Natural killer cell (primary cell): ENCODE data around the gene PDE11A. TPM values are rescaled to one million over a fixed set of nuclear protein-coding genes. Genes with fewer than 3 reads are reported as not detected.
A peak's percentile ranks its signal among the peaks of the same experiment; 100 is the strongest.

Experiments used
- ATAC-seq, 3 donors: fragments of 150-1000 bp in 2 of 3; fragments of 200-7000 bp in 1 of 3; cut with Tn5 transposase; 1 replicate in 1 of 3; 2 replicates in 2 of 3; pipeline ENCODE4 v1.10.0; 2021; ENCODE audit warnings: mild to moderate bottlenecking in 2 of 3, moderate library complexity in 2 of 3
- DNase-seq, 2 donors: peaks; one replicate each; pipeline versions ENCODE4 v3.0.0 to v3.0.0-alpha.2; 2013 to 2021; ENCODE audit warnings: mixed read lengths in 1 of 2
- H3K27ac ChIP-seq: one replicate; pipeline ENCODE4 v1.5.1; 2013; ENCODE audit warnings: mild to moderate bottlenecking, low read length
- H3K27me3 ChIP-seq: one replicate; pipeline ENCODE4 v1.6.1; 2013; ENCODE audit warnings: low read length; ENCODE audit not compliant: control insufficient read depth, insufficient read depth
- H3K36me3 ChIP-seq: one replicate; pipeline ENCODE4 v1.6.1; 2013; ENCODE audit warnings: low read length; ENCODE audit not compliant: control insufficient read depth, insufficient read depth
- H3K4me1 ChIP-seq: one replicate; pipeline ENCODE4 v1.6.1; 2013; ENCODE audit warnings: low read length; ENCODE audit not compliant: control insufficient read depth, insufficient read depth
- H3K4me3 ChIP-seq: one replicate; pipeline ENCODE4 v1.5.1; 2013; ENCODE audit warnings: low read length
- H3K9me3 ChIP-seq: one replicate; pipeline ENCODE4 v1.6.1; 2013; ENCODE audit warnings: low read length; ENCODE audit not compliant: control insufficient read depth, insufficient read depth
- H3K27ac Mint-ChIP-seq, 2 donors: one replicate each; pipeline ENCODE4 v1.8.0; 2022; ENCODE audit warnings: mild to moderate bottlenecking in 2 of 2, mixed read lengths in 2 of 2, moderate library complexity in 1 of 2
- H3K27me3 Mint-ChIP-seq, 2 donors: one replicate each; pipeline ENCODE4 v1.8.0; 2022; ENCODE audit warnings: low read depth in 2 of 2, mixed read lengths in 2 of 2
- H3K36me3 Mint-ChIP-seq: one replicate; pipeline ENCODE4 v1.8.0; 2022; ENCODE audit warnings: mixed read lengths
- H3K4me1 Mint-ChIP-seq, 2 donors: one replicate each; pipeline ENCODE4 v1.8.0; 2022; ENCODE audit warnings: mixed read lengths in 2 of 2
- H3K4me3 Mint-ChIP-seq: one replicate; pipeline ENCODE4 v1.8.0; 2022; ENCODE audit warnings: mild to moderate bottlenecking, moderate library complexity, mixed read lengths
- H3K9me3 Mint-ChIP-seq, 2 donors: one replicate each; pipeline ENCODE4 v1.8.0; 2022; ENCODE audit warnings: mixed read lengths in 2 of 2
- WGBS: methylation state at CpG from one replicate; pipeline ENCODE4 v1.1.7; 2013; ENCODE audit warnings: missing lambda C conversion rate; ENCODE audit not compliant: insufficient coverage; 5-methylcytosine and 5-hydroxymethylcytosine counted together
- intact Hi-C: fragments of 100-400 bp; cut with micrococcal nuclease; formaldehyde crosslinking; loops from one replicate; pipeline ENCODE4 v1.14.2; 2022
- total RNA-seq, 4 donors: library from RNA; stranded (reverse); fragments of 120-200 nt in 1 of 4; gene quantifications; one replicate each; pipeline versions ENCODE4 v1.2.3 to v1.2.4, GENCODE V29; 2013 to 2022
- TF ChIP-seq, protein P1 (sequence below): fragments of 200-600 bp; IDR thresholded peaks from one replicate; pipeline ENCODE4 v1.8.0; 2022; ENCODE audit warnings: antibody characterized with exemption

The PDE11A gene
- total RNA-seq, 3 donors from 2014 or later (not counting 1 experiment from before 2014, with no cell fraction given) = not detected

- Histone ChIP-seq H3K27me3 (no peaks in the 10 kb centered on the region), H3K9me3 (no peaks in the 10 kb centered on the region), H3K4me1 (no peaks in the 10 kb centered on the region), H3K36me3 (no peaks in the 10 kb centered on the region), H3K4me3 (no peak overlapping the region), H3K27ac (no peak overlapping the region)
- ATAC-seq = no peak
- WGBS = no CpG with 5 or more reads among the region's 1 CpG
- TF ChIP-seq, protein P1, sequence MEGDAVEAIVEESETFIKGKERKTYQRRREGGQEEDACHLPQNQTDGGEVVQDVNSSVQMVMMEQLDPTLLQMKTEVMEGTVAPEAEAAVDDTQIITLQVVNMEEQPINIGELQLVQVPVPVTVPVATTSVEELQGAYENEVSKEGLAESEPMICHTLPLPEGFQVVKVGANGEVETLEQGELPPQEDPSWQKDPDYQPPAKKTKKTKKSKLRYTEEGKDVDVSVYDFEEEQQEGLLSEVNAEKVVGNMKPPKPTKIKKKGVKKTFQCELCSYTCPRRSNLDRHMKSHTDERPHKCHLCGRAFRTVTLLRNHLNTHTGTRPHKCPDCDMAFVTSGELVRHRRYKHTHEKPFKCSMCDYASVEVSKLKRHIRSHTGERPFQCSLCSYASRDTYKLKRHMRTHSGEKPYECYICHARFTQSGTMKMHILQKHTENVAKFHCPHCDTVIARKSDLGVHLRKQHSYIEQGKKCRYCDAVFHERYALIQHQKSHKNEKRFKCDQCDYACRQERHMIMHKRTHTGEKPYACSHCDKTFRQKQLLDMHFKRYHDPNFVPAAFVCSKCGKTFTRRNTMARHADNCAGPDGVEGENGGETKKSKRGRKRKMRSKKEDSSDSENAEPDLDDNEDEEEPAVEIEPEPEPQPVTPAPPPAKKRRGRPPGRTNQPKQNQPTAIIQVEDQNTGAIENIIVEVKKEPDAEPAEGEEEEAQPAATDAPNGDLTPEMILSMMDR = no peak
- no peaks in the 10 kb centered on the region for H3K36me3 Mint-ChIP-seq
- no peaks in the 10 kb centered on the region for H3K4me1 Mint-ChIP-seq
- DNase-seq = no peak
- H3K4me3 Mint-ChIP-seq = no peak overlapping the region
- H3K9me3 Mint-ChIP-seq = no peaks in the 10 kb centered on the region
- intact Hi-C loops = no loop called here
- no peak overlapping the region for H3K27ac Mint-ChIP-seq
- H3K27me3 Mint-ChIP-seq = peaks cover 0 to 19% of the 10 kb centered on the region in 2 donors
Observed at GRCh38 chr2:177586154-177586553, 486.4 kb downstream of the PDE11A start.

- Mint-ChIP-seq H3K9me3 (no peaks in the 10 kb centered on the region), H3K4me1 (no peaks in the 10 kb centered on the region), H3K36me3 (no peaks in the 10 kb centered on the region), H3K27me3 (peaks cover 0 to 19% of the 10 kb centered on the region in 2 donors), H3K4me3 (no peak overlapping the region), H3K27ac (no peak overlapping the region)
- Histone ChIP-seq H3K27ac (no peak overlapping the region), H3K4me3 (no peak overlapping the region), H3K27me3 (no peaks in the 10 kb centered on the region), H3K9me3 (no peaks in the 10 kb centered on the region), H3K4me1 (no peaks in the 10 kb centered on the region), H3K36me3 (no peaks in the 10 kb centered on the region)
- 95% methylated on average over 5 of the region's 5 CpGs for WGBS
- no peak for DNase-seq
- intact Hi-C loops = no loop called here
- no peak for ATAC-seq
- TF ChIP-seq, protein P1 = no peak
Observed at GRCh38 chr2:177585234-177585863, 487.2 kb downstream of the PDE11A start.

DNA sequence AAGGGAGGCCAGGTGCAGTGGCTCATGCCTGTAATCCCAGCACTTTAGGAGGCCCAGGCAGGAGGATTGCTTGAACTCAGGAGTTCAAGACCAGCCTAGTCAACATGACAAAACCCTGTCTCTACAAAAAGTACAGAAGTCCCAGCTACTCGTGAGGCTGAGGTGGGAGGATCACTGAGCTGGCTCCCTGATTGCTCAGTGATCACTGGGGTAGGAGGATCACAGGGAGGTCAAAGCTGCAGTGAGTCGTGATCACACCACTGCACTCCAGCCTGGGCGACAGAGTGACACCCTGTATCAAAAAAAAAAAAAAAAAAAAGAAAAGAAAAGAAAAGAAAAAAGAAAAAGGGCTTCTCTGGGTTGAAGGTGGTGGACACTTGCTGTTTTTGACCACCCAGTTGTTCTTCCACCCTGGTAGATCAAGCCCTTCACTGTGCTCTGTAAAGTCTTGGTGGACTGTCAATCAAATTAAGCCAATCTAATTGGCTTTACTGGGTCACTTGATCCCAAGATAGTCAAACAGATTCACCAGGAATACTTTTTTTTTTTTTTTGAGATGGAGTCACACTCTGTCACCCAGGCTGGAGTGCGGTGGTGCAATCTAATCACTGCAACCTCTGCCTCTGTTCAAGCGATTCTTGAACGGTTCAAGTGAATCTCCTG is 488.4 kb downstream of the PDE11A start:
- Histone ChIP-seq H3K4me3 (no peak overlapping the region), H3K27me3 (no peaks in the 10 kb centered on the region), H3K36me3 (no peaks in the 10 kb centered on the region), H3K4me1 (no peaks in the 10 kb centered on the region), H3K9me3 (no peaks in the 10 kb centered on the region), H3K27ac (no peak overlapping the region)
- 82% methylated on average over 5 of the region's 6 CpGs for WGBS
- H3K9me3 Mint-ChIP-seq = no peaks in the 10 kb centered on the region
- H3K27ac Mint-ChIP-seq = no peak overlapping the region
- H3K4me1 Mint-ChIP-seq = no peaks in the 10 kb centered on the region
- TF ChIP-seq, protein P1 = no peak
- no peak overlapping the region for H3K4me3 Mint-ChIP-seq
- peaks cover 0 to 12% of the 10 kb centered on the region in 2 donors for H3K27me3 Mint-ChIP-seq
- H3K36me3 Mint-ChIP-seq = no peaks in the 10 kb centered on the region
- intact Hi-C loops = no loop called here
- DNase-seq = no peak
- peak in 1 of 3 donors; percentile 44 for ATAC-seq
